ENCODE measurements around the gene XPR1. TPM values are rescaled to one million over a fixed set of nuclear protein-coding genes. Genes with fewer than 3 reads are reported as not detected.

XPR1 gene
- total RNA-seq, 2 donors from 2014 or later: 39.3 to 50.9 TPM

DNA sequence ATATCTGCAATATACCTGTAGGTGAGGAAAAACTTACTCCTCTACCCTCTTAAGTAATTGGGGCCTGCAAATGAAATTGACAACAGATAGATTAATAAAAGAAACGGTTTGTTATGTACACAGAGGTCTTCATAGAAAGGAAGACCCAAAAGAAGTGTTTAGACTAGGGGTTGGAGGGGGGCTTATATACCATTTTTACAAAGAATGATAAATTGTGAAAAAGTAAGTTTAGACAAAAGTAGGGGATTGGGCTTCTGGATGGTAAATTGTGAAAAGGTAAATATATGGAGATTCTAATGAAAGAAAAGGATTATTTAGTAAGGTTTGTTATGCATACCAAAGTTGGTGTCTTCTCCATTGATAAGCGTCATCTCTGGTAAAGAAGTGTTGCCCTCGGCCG, 207.7 kb downstream of the XPR1 start:
- no peaks in the 10 kb centered on the region for H3K27me3 Mint-ChIP-seq (ENCODE audit: insufficient read depth)
- Histone ChIP-seq H3K27ac (ENCODE audit: low read depth, low read length) (no peak overlapping the region), H3K9ac (ENCODE audit: extremely low read depth, low read length, poor library complexity, severe bottlenecking) (no peak overlapping the region), H3K27me3 (ENCODE audit: control insufficient read depth, insufficient read depth, low read length, poor library complexity, severe bottlenecking) (no peaks in the 10 kb centered on the region), H3K36me3 (ENCODE audit: control insufficient read depth, insufficient read depth, low read length) (no peaks in the 10 kb centered on the region), H3K9me3 (ENCODE audit: control insufficient read depth, low read length) (peaks cover 9% of the 10 kb centered on the region), H3K4me3 (ENCODE audit: low read length) (no peak overlapping the region), H3K4me1 (ENCODE audit: control insufficient read depth, insufficient read depth, low read length) (no peaks in the 10 kb centered on the region)
- peaks cover 19% of the 10 kb centered on the region for H3K4me1 Mint-ChIP-seq
- no peak for DNase-seq
- H3K27ac Mint-ChIP-seq: no peak overlapping the region
- TF ChIP-seq, protein P1, sequence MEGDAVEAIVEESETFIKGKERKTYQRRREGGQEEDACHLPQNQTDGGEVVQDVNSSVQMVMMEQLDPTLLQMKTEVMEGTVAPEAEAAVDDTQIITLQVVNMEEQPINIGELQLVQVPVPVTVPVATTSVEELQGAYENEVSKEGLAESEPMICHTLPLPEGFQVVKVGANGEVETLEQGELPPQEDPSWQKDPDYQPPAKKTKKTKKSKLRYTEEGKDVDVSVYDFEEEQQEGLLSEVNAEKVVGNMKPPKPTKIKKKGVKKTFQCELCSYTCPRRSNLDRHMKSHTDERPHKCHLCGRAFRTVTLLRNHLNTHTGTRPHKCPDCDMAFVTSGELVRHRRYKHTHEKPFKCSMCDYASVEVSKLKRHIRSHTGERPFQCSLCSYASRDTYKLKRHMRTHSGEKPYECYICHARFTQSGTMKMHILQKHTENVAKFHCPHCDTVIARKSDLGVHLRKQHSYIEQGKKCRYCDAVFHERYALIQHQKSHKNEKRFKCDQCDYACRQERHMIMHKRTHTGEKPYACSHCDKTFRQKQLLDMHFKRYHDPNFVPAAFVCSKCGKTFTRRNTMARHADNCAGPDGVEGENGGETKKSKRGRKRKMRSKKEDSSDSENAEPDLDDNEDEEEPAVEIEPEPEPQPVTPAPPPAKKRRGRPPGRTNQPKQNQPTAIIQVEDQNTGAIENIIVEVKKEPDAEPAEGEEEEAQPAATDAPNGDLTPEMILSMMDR (conservative IDR thresholded peaks at IDR 0.05): no peak
- H3K36me3 Mint-ChIP-seq (ENCODE audit: low read depth): peaks cover 4% of the 10 kb centered on the region
- no peak overlapping the region for H3K4me3 Mint-ChIP-seq
- H3K9me3 Mint-ChIP-seq: peaks cover 5% of the 10 kb centered on the region
- 96 to 100% methylated on average over 4 of the region's 4 CpGs for WGBS, 2 experiments (ENCODE audit: insufficient coverage in 1 of 2, insufficient read length in 1 of 2)

DNA sequence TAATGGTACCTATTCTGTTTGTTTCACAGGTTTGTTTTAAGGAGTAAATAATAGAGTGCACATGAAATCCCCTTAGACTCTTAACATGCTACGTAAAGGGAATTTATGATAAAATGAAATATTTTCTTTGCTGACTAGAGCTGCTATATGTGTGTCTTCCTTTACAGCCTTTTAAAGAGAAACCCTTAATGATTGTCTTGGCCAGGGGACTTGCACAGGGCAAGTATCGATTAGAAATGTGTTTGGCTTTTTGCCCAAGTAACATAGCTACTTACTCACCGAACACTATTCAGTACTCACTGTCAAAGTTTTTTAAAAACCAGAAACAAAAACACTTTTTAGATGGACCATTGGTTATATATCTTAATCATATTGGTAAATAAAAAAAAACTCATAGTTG, 209.6 kb downstream of the XPR1 start:
- no peaks in the 10 kb centered on the region for H3K36me3 ChIP-seq (ENCODE audit: control insufficient read depth, insufficient read depth, low read length)
- peaks cover 7% of the 10 kb centered on the region for H3K36me3 Mint-ChIP-seq (ENCODE audit: low read depth)
- no peak overlapping the region for H3K27ac Mint-ChIP-seq
- H3K9me3 Mint-ChIP-seq: peaks cover 5% of the 10 kb centered on the region
- H3K27me3 Mint-ChIP-seq (ENCODE audit: insufficient read depth): no peaks in the 10 kb centered on the region
- no peak overlapping the region for H3K9ac ChIP-seq (ENCODE audit: extremely low read depth, low read length, poor library complexity, severe bottlenecking)
- peaks cover 9% of the 10 kb centered on the region for H3K9me3 ChIP-seq (ENCODE audit: control insufficient read depth, low read length)
- H3K4me1 Mint-ChIP-seq: peaks cover 19% of the 10 kb centered on the region
- DNase-seq: no peak
- no peak overlapping the region for H3K4me3 ChIP-seq (ENCODE audit: low read length)
- peak overlapping the region; percentile 75 for H3K27ac ChIP-seq (ENCODE audit: low read depth, low read length)
- no peaks in the 10 kb centered on the region for H3K27me3 ChIP-seq (ENCODE audit: control insufficient read depth, insufficient read depth, low read length, poor library complexity, severe bottlenecking)
- H3K4me1 ChIP-seq (ENCODE audit: control insufficient read depth, insufficient read depth, low read length): peaks cover 2% of the 10 kb centered on the region
- H3K4me3 Mint-ChIP-seq: no peak overlapping the region
- 96% methylated on average over 3 of the region's 3 CpGs; no CpG with 5 or more reads in 1 of the 2 experiments for WGBS, 2 experiments (ENCODE audit: insufficient coverage in 1 of 2, insufficient read length in 1 of 2)
- TF ChIP-seq, protein P1 (conservative IDR thresholded peaks at IDR 0.05): no peak

DNA sequence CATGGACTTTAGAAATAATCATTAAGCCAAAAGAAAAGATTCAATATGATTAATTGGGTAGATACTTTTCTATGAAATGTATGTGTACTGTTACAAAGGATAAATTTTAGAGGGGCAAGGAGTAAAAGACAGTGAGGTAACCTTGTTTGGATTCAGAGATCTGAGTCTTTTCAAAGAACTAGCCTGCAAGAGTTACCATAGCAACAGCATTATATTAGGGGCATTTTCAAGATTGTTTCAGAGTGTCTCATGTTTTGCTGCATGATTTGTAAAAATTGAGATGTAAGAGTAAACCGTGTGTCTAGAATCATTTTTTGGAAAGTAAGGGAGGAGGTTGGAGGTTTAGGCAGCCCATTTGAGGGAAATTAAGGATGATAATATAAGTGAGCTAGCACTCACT, 210.2 kb downstream of the XPR1 start:
- Histone ChIP-seq H3K9ac (ENCODE audit: extremely low read depth, low read length, poor library complexity, severe bottlenecking) (no peak overlapping the region), H3K9me3 (ENCODE audit: control insufficient read depth, low read length) (peaks cover 9% of the 10 kb centered on the region), H3K27ac (ENCODE audit: low read depth, low read length) (peak overlapping the region; percentile 75), H3K36me3 (ENCODE audit: control insufficient read depth, insufficient read depth, low read length) (no peaks in the 10 kb centered on the region), H3K27me3 (ENCODE audit: control insufficient read depth, insufficient read depth, low read length, poor library complexity, severe bottlenecking) (no peaks in the 10 kb centered on the region), H3K4me3 (ENCODE audit: low read length) (no peak overlapping the region), H3K4me1 (ENCODE audit: control insufficient read depth, insufficient read depth, low read length) (peaks cover 2% of the 10 kb centered on the region)
- Mint-ChIP-seq H3K27me3 (ENCODE audit: insufficient read depth) (no peaks in the 10 kb centered on the region), H3K4me1 (peaks cover 16% of the 10 kb centered on the region), H3K4me3 (no peak overlapping the region), H3K27ac (no peak overlapping the region), H3K36me3 (ENCODE audit: low read depth) (peaks cover 7% of the 10 kb centered on the region), H3K9me3 (peaks cover 5% of the 10 kb centered on the region)
- 77% methylated on average over 1 of the region's 1 CpG; no CpG with 5 or more reads in 1 of the 2 experiments for WGBS, 2 experiments (ENCODE audit: insufficient coverage in 1 of 2, insufficient read length in 1 of 2)
- no peak for DNase-seq
- TF ChIP-seq, protein P1 (conservative IDR thresholded peaks at IDR 0.05): no peak
